Psoas muscle (tissue), 8 donors: ENCODE data around the gene ZNF710. TPM values are rescaled to one million over a fixed set of nuclear protein-coding genes. Genes with fewer than 3 reads are reported as not detected.
A peak's percentile ranks its signal among the peaks of the same experiment; 100 is the strongest.

Experiments used
- ATAC-seq, 4 donors: fragments of 200-7000 bp; cut with Tn5 transposase; one replicate each; pipeline ENCODE4 v1.9.1; 2020; ENCODE audit warnings: moderate library complexity in 3 of 4, mild to moderate bottlenecking in 2 of 4
- DNase-seq, 2 donors: peaks; one replicate each; pipeline ENCODE4 v3.0.0-alpha.2; 2020
- H3K27ac ChIP-seq: fragments of 200-600 bp; one replicate; pipeline ENCODE4 v1.8.0; 2022
- H3K27me3 ChIP-seq, 3 donors: fragments of 200-600 bp in 1 of 3; one replicate each; pipeline versions ENCODE4 v1.6.1 to v1.8.0; 2013 to 2022; ENCODE audit warnings: low read length in 2 of 3, mild to moderate bottlenecking in 2 of 3, moderate library complexity in 1 of 3; ENCODE audit not compliant: insufficient read depth in 3 of 3
- H3K36me3 ChIP-seq, 2 donors: fragments of 200-600 bp in 1 of 2; one replicate each; pipeline versions ENCODE4 v1.6.1 to v1.8.0; 2013 to 2022; ENCODE audit warnings: low read depth in 1 of 2, mild to moderate bottlenecking in 1 of 2, moderate library complexity in 1 of 2; ENCODE audit not compliant: insufficient read depth in 1 of 2
- H3K4me1 ChIP-seq: fragments of 200-600 bp; one replicate; pipeline ENCODE4 v1.8.0; 2022
- H3K4me3 ChIP-seq: fragments of 200-600 bp; one replicate; pipeline ENCODE4 v1.8.0; 2022; ENCODE audit warnings: mild to moderate bottlenecking
- H3K9me3 ChIP-seq: fragments of 200-600 bp; one replicate; pipeline ENCODE4 v1.8.0; 2022
- CTCF ChIP-seq: fragments of 200-600 bp; IDR thresholded peaks from one replicate; pipeline ENCODE4 v1.8.0; 2022; ENCODE audit warnings: antibody characterized with exemption
- WGBS, 3 donors: extraction: QIAGEN DNeasy Blood & Tissue Kit; methylation state at CpG; one replicate each; pipeline versions ENCODE4 v1.1.6 to v1.1.7; 2013; 5-methylcytosine and 5-hydroxymethylcytosine counted together
- intact Hi-C, 2 donors: fragments of 100-400 bp; cut with DNase I; formaldehyde crosslinking; loops; one replicate each; pipeline versions ENCODE4 v1.11.0 to v1.14.2; 2022
- polyA plus RNA-seq, 3 donors: library from polyadenylated mRNA; stranded (reverse); fragments of 200-250 nt; gene quantifications; one replicate each; pipeline ENCODE4 v1.2.3, GENCODE V29; 2013
- total RNA-seq, 4 donors: library from RNA; stranded (reverse); fragmentation: NEBNext Ultra II Directional in 2 of 4; extraction: Animal tissue kit (Norgen Biotek cat#: 25700) in 2 of 4; gene quantifications; one replicate each; pipeline versions ENCODE4 v1.2.1 to v1.2.4, GENCODE V29; 2021 to 2023
- donor health status: healthy with polysubstance abuse.
- donor health status: DM: no; HTN: no; CAD: no; lungs with moderate emphysema.
- donor health status: Bipolar disorder and iron deficiency.
- donor health status: healthy.
- donor health status: DM: yes; HTN: yes; CAD: no.
- donor health status: DM: no; HTN: no; CAD: no.
- donor health status: DM: no; HTN: no; CAD: no.
- donor health status: DM: yes; HTN: yes; CAD: no.

ZNF710 gene
- total and polyA plus RNA-seq, 7 donors, result 1.3 to 8.1 (median 4.5) TPM

GRCh38 chr15:90047956-90048575, 46.9 kb downstream of the ZNF710 start:
- H3K27me3 ChIP-seq, result no peaks in the 10 kb centered on the region
- peak; percentile 75 to 85 (median 76) for ATAC-seq
- H3K4me3 ChIP-seq, result no peak overlapping the region
- WGBS, 3 donors, result 23 to 52% (median 37%) methylated on average over 9 of the region's 9 CpGs
- TF ChIP-seq CTCF, result no peak
- intact Hi-C loops, result loop anchor here in 1 of 2 donors (5.0 kb wide), 1 partner anchor 41 kb away; no protein-coding TSS in a partner anchor
- peaks cover 22% of the 10 kb centered on the region for H3K4me1 ChIP-seq
- H3K36me3 ChIP-seq, result no peaks in the 10 kb centered on the region
- H3K27ac ChIP-seq, result peak overlapping the region; percentile 78
- no peaks in the 10 kb centered on the region for H3K9me3 ChIP-seq
- DNase-seq, result peak; percentile 58 to 70

- Histone ChIP-seq H3K36me3 (no peaks in the 10 kb centered on the region), H3K4me1 (peaks cover 22% of the 10 kb centered on the region), H3K27me3 (no peaks in the 10 kb centered on the region), H3K9me3 (no peaks in the 10 kb centered on the region), H3K27ac (peak overlapping the region; percentile 78), H3K4me3 (no peak overlapping the region)
- peak; percentile 10 to 42 for DNase-seq
- ATAC-seq, result no peak
- no peak for TF ChIP-seq CTCF
- WGBS, 3 donors, result 94 to 99% (median 97%) methylated on average over 5 of the region's 5 CpGs
- intact Hi-C loops, result loop anchor here in 1 of 2 donors (5.0 kb wide), 1 partner anchor 42 kb away; no protein-coding TSS in a partner anchor
Measured at GRCh38 chr15:90049030-90049429, 47.9 kb downstream of the ZNF710 start.

- H3K27ac ChIP-seq, result no peak overlapping the region
- ATAC-seq (peak in 1 of 4 donors; percentile 31), DNase-seq (peak; percentile 12 to 48)
- no peaks in the 10 kb centered on the region for H3K36me3 ChIP-seq
- no peak for TF ChIP-seq CTCF
- intact Hi-C loops, result loop anchor here in 1 of 2 donors (5.0 kb wide), 1 partner anchor 43 kb away; no protein-coding TSS in a partner anchor
- 75 to 90% (median 77%) methylated on average over 22 of the region's 22 CpGs for WGBS, 3 donors
- peaks cover 22% of the 10 kb centered on the region for H3K4me1 ChIP-seq
- no peaks in the 10 kb centered on the region for H3K27me3 ChIP-seq
- no peaks in the 10 kb centered on the region for H3K9me3 ChIP-seq
- no peak overlapping the region for H3K4me3 ChIP-seq
Measured at GRCh38 chr15:90049666-90050604, 48.8 kb downstream of the ZNF710 start.

- Histone ChIP-seq H3K36me3 (no peaks in the 10 kb centered on the region), H3K27ac (no peak overlapping the region), H3K27me3 (no peaks in the 10 kb centered on the region), H3K4me3 (no peak overlapping the region), H3K4me1 (peaks cover 16% of the 10 kb centered on the region), H3K9me3 (no peaks in the 10 kb centered on the region)
- no peak for TF ChIP-seq CTCF
- 80 to 88% (median 87%) methylated on average over 5 of the region's 5 CpGs for WGBS, 3 donors
- intact Hi-C loops, result no loop called here
- no peak for ATAC-seq
- DNase-seq, result peak in 1 of 2 donors; percentile 12
Measured at GRCh38 chr15:90051874-90052273, 50.8 kb downstream of the ZNF710 start.
